GM19023 (cell line): Measurements from ENCODE around the gene DNM3.

Source experiments
- ATAC-seq: cut with Tn5 transposase; IDR thresholded peaks from one replicate; pipeline ENCODE4 v1.9.1; 2021; ENCODE audit warnings: mild to moderate bottlenecking, moderate library complexity; ENCODE audit not compliant: unreplicated experiment

The DNM3 gene

GRCh38 chr1:172136925-172137324 is 295.6 kb downstream of the DNM3 start:
- ATAC-seq = no peak

DNA sequence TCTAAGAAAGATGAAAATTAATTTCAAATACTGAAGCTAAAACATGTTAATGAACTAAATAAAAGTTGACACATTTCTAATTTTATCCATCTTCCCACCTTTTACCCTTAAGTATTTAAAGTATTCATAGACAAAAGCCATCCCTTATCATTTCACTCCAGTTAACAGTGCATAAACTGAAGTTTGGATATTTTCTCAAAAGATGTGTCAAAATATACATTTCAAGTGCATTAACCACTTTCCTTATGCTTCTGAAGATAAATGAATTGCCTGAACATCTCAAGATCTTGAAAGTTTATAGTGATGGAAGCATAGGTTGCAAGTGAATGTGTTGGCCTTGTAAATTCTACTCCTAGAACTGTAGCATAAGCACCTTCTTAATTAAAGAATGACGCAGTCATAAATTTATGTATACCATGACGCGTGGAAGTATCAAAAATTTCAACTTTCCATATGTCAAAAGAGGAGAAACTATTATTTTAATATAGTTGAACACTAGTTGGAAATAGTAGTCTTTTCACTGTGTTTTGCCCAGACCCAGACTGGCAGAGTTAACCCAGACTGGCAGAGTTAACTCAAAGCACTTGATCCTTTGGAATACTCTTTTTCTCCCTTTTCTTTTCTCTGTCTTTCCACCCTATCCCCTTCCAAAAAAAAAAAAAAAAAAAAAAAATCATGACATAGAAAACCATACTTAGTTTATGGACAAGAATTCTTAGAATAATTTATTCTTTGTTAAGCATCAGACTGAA is 296.6 kb downstream of the DNM3 start:
- no peak for ATAC-seq

DNA sequence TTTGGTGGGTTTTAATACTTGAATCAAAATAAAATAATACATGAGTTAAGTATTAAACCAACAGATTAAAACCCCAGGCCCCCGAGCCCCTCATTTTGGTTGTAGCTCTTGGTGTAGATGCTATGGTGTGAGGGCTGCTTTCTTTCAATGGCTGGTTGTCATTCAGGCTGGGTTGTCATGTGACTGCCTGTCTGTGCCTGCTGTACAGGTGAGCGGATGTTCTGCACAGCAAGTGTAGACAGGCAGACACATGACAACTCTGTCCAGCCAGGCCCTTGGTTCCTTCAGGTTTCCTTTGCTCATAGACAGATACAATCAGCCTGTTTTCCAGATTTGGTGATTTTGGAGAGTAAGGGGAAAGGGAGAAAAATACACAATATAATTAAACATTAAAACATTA is 297.3 kb downstream of the DNM3 start:
- no peak for ATAC-seq

- no peak for ATAC-seq
Observed at GRCh38 chr1:172139196-172139595, 297.9 kb downstream of the DNM3 start.

DNA sequence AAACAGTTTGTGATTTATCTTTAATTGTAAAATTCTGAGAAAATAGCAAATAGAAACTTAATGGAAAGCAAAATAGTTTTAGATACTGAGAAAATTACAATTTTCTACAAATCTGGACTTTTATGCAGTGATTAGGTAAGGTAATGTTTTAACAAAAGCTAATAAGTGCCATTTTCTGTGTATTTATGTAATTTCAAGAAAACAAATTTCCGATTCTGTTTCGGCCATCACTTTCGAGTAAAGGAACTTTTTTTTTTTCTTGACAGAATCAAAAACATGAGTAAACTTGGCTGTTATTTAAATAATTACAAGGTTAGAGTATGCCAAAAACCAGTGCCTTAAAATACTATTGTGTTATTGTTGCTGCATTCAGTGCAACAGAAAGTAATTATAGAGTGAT is 298.8 kb downstream of the DNM3 start:
- no peak for ATAC-seq

- ATAC-seq = no peak
Observed at GRCh38 chr1:172140591-172140990, 299.3 kb downstream of the DNM3 start.

- ATAC-seq = no peak
Observed at GRCh38 chr1:172141341-172141881, 300.1 kb downstream of the DNM3 start.

GRCh38 chr1:172142324-172142723 is 301.0 kb downstream of the DNM3 start:
- no peak for ATAC-seq

DNA sequence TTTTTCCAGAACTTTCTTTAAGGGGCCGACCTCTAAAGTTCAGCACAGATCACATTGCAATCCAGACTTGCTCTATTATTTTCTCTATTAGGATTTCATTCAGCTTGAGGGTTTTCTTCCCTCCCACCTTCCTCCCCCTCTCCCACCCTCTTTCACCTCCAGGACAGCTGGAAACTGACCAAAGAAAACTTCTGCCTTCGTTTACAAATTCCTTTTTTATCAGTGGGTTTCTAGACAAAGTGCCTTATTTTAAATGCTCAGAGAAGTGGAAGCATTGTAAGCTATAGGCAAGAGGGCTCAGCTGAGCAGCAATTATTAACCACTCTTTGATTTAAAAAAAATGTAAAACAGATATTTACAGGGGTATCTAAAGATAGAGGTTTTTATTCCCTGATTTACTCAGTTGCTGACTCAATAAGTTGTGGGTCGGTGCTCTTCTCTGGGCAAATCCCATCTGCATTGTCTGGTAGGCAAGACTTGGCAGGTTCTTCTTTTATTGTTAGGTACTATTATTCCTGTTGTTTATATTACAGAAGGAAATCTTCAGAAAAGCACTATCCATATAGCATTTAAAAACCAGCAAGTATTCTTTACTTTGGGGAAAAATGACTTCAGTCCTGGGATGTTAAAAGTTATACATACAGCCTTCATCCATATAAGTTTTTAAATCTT is 302.2 kb downstream of the DNM3 start:
- no peak for ATAC-seq

GRCh38 chr1:172144445-172145061 is 303.3 kb downstream of the DNM3 start:
- no peak for ATAC-seq

DNA sequence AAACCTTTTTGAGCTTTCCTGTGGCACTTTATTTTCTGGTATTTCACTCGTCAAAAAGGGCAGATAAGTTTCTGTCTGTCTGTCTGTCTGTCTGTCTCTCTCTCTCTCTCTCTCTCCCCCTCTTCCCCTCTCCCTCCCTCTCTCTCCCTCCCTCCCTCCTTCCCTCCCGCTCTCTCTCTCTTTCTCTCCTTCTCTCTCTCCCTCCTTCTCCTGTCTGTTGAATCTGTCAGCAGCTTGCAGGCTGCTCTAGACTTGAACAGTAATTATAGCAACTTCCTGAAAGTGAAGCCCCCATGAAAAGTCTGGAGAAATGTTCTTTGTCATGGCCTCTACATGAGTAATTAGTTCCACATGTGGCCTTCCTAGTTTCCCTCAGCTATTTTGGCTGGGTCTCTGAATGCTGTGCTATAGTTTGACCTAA is 303.9 kb downstream of the DNM3 start:
- no peak for ATAC-seq

GRCh38 chr1:172145656-172146055 is 304.4 kb downstream of the DNM3 start:
- no peak for ATAC-seq

GRCh38 chr1:172146141-172146850 is 305.0 kb downstream of the DNM3 start:
- no peak for ATAC-seq

DNA sequence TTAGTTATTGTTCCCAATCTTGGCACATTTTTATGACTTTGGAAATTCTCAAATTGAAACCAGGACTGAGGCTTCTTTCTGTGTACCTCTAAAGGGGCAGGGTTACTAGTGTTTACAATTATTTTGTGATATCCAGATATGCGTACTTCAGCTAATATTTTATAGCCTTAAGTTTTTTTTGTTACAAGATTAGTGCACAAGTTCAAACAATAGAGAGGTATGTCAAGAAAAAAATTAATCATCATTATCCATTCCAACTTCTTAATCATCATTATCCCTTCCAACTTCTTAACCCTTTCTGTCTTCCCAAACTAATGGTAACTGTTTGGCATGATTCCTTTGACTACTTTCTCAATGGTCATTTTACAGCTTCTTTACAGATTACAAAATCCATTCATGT is 306.2 kb downstream of the DNM3 start:
- ATAC-seq = no peak

GRCh38 chr1:172148213-172148612 is 306.9 kb downstream of the DNM3 start:
- no peak for ATAC-seq

DNA sequence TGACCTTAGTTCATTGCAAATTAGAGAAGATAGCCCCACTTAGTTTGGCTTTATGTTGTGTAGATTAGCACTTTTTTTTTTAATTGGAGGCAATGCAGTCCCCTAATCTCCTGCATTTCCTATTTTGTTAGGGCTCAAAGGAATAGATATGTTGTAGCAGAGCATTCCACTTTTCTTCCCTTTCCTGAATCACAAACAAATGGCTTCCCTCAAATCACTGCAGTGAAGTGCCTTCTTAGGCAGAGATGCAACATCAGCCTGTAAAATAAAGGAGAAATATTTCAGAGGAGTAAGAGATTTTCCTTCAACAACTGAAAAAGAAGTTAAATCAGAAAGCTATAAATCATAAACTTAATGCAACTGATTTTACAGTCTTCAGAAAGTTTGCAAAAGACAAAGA is 307.4 kb downstream of the DNM3 start:
- ATAC-seq = no peak

DNA sequence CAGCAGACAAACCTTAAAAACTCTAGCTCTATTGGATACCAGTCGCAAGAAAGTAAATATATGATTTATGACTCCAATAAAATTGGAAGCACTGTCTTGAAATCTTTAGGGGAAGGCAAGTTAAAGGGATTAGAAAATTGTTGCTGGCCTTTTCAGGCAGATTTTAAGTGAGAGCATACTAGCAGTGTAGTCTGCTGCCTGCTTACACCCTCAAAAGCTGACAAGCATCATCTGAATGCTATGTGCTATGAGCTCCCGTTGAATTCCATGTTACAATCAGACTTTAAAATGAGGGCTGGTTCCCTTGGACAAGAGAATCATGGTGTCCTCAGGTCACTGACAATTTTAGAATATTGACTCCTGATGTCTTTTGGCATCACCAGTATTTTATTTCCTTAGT is 308.0 kb downstream of the DNM3 start:
- no peak for ATAC-seq

DNA sequence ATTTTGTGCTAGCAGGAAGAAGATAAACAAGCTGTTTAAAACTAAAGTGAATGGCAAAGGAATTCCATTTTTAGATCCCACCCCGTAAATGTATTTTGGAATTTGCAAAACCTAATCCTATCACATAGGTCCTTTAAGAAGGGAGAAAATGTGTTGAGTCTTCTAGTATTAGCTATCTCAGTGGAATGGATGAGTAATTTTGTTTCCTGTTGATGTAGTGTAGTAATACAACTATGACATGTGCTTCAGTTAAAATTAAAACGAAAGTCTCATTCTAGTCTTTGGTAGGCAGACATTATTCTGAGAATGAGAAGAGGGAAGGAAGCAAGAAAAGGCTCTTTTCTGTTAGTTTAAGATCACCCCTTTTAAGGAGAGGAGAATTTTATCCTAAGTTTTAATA is 313.3 kb downstream of the DNM3 start:
- ATAC-seq = no peak

GRCh38 chr1:172155766-172156165 is 314.5 kb downstream of the DNM3 start:
- ATAC-seq = no peak

- no peak for ATAC-seq
Observed at GRCh38 chr1:172162236-172162635, 320.9 kb downstream of the DNM3 start.

- ATAC-seq = no peak
Observed at GRCh38 chr1:172163498-172164215, 322.4 kb downstream of the DNM3 start.
